ENCODE measurements around the gene FAM184A. TPM values are rescaled to one million over a fixed set of nuclear protein-coding genes. Genes with fewer than 3 reads are reported as not detected.
A peak's percentile ranks its signal among the peaks of the same experiment; 100 is the strongest.

Gene FAM184A
- total RNA-seq, 1 donor from 2014 or later = 2.0 TPM

GRCh38 chr6:119113961-119114360 is 35.5 kb upstream of the FAM184A start:
- no peaks in the 10 kb centered on the region for H4K20me1 ChIP-seq (ENCODE audit: insufficient read depth, low read length)
- FAIRE-seq = no peak
- no peaks in the 10 kb centered on the region for H3K9me3 Mint-ChIP-seq (ENCODE audit: unreplicated experiment)
- H3K27me3 Mint-ChIP-seq (ENCODE audit: low read depth, unreplicated experiment) = peaks cover 6% of the 10 kb centered on the region
- no peak overlapping the region for H3K4me2 ChIP-seq (ENCODE audit: low read length)
- no peak overlapping the region for H3K27ac ChIP-seq (ENCODE audit: low read depth, low read length)
- H3K79me2 ChIP-seq (ENCODE audit: insufficient read depth, low read length) = no peaks in the 10 kb centered on the region
- no peak overlapping the region for H3K27ac Mint-ChIP-seq (ENCODE audit: unreplicated experiment)
- no peaks in the 10 kb centered on the region for H3K4me1 ChIP-seq (ENCODE audit: insufficient read depth, low read length)
- no peaks in the 10 kb centered on the region for H3K36me3 Mint-ChIP-seq (ENCODE audit: low read depth, unreplicated experiment)
- H3K4me3 Mint-ChIP-seq (ENCODE audit: unreplicated experiment) = no peak overlapping the region
- TF ChIP-seq EZH2 (IDR thresholded peaks at IDR 0.05; ENCODE audit: insufficient read depth, low read length) (no peak), CTCF (IDR thresholded peaks at IDR 0.05; ENCODE audit: insufficient read depth, low read depth, low read length) (no peak)
- H3K9ac ChIP-seq (ENCODE audit: low read length) = no peak overlapping the region
- H3K4me3 ChIP-seq (ENCODE audit: insufficient read depth, low read depth, low read length) = no peak overlapping the region
- H3K9me3 ChIP-seq (ENCODE audit: insufficient read depth, low read depth, low read length) = no peaks in the 10 kb centered on the region
- no peak for DNase-seq (ENCODE audit: low read depth)
- H3K4me1 Mint-ChIP-seq (ENCODE audit: low read depth, unreplicated experiment) = no peaks in the 10 kb centered on the region
- no peaks in the 10 kb centered on the region for H3K36me3 ChIP-seq (ENCODE audit: insufficient read depth, low read length)
- H2AFZ ChIP-seq (ENCODE audit: low read depth, low read length) = no peak overlapping the region
- no peaks in the 10 kb centered on the region for H3K27me3 ChIP-seq (ENCODE audit: insufficient read depth, low read length)

GRCh38 chr6:119112812-119113530 is 34.5 kb upstream of the FAM184A start:
- H3K36me3 Mint-ChIP-seq (ENCODE audit: low read depth, unreplicated experiment) = no peaks in the 10 kb centered on the region
- no peak for TF ChIP-seq EZH2 (IDR thresholded peaks at IDR 0.05; ENCODE audit: insufficient read depth, low read length)
- Histone ChIP-seq H3K9me3 (ENCODE audit: insufficient read depth, low read depth, low read length) (no peaks in the 10 kb centered on the region), H3K27ac (ENCODE audit: low read depth, low read length) (no peak overlapping the region), H2AFZ (ENCODE audit: low read depth, low read length) (no peak overlapping the region), H3K27me3 (ENCODE audit: insufficient read depth, low read length) (no peaks in the 10 kb centered on the region), H3K4me2 (ENCODE audit: low read length) (no peak overlapping the region), H3K79me2 (ENCODE audit: insufficient read depth, low read length) (no peaks in the 10 kb centered on the region), H3K9ac (ENCODE audit: low read length) (no peak overlapping the region), H3K36me3 (ENCODE audit: insufficient read depth, low read length) (no peaks in the 10 kb centered on the region), H4K20me1 (ENCODE audit: insufficient read depth, low read length) (no peaks in the 10 kb centered on the region), H3K4me3 (ENCODE audit: insufficient read depth, low read depth, low read length) (no peak overlapping the region), H3K4me1 (ENCODE audit: insufficient read depth, low read length) (no peaks in the 10 kb centered on the region)
- no peak overlapping the region for H3K27ac Mint-ChIP-seq (ENCODE audit: unreplicated experiment)
- H3K4me3 Mint-ChIP-seq (ENCODE audit: unreplicated experiment) = no peak overlapping the region
- H3K27me3 Mint-ChIP-seq (ENCODE audit: low read depth, unreplicated experiment) = peaks cover 6% of the 10 kb centered on the region
- H3K9me3 Mint-ChIP-seq (ENCODE audit: unreplicated experiment) = no peaks in the 10 kb centered on the region
- DNase-seq (ENCODE audit: low read depth) = no peak
- no peaks in the 10 kb centered on the region for H3K4me1 Mint-ChIP-seq (ENCODE audit: low read depth, unreplicated experiment)
- FAIRE-seq = no peak

- H3K4me2 ChIP-seq (ENCODE audit: low read length) = no peak overlapping the region
- H3K27ac Mint-ChIP-seq (ENCODE audit: unreplicated experiment) = no peak overlapping the region
These were observed 32.4 kb upstream of the FAM184A start for GRCh38 chr6:119110601-119111548.

More at GRCh38 chr6:119110601-119111548, 32.4 kb upstream of the FAM184A start:
- Histone ChIP-seq H4K20me1 (ENCODE audit: insufficient read depth, low read length) (no peaks in the 10 kb centered on the region), H3K9me3 (ENCODE audit: insufficient read depth, low read depth, low read length) (no peaks in the 10 kb centered on the region), H3K4me3 (ENCODE audit: insufficient read depth, low read depth, low read length) (no peak overlapping the region), H3K27me3 (ENCODE audit: insufficient read depth, low read length) (no peaks in the 10 kb centered on the region), H3K79me2 (ENCODE audit: insufficient read depth, low read length) (no peaks in the 10 kb centered on the region), H3K36me3 (ENCODE audit: insufficient read depth, low read length) (no peaks in the 10 kb centered on the region), H2AFZ (ENCODE audit: low read depth, low read length) (no peak overlapping the region), H3K4me1 (ENCODE audit: insufficient read depth, low read length) (no peaks in the 10 kb centered on the region), H3K27ac (ENCODE audit: low read depth, low read length) (no peak overlapping the region), H3K9ac (ENCODE audit: low read length) (no peak overlapping the region)
- H3K9me3 Mint-ChIP-seq (ENCODE audit: unreplicated experiment) = no peaks in the 10 kb centered on the region
- H3K27me3 Mint-ChIP-seq (ENCODE audit: low read depth, unreplicated experiment) = peaks cover 4% of the 10 kb centered on the region
- no peaks in the 10 kb centered on the region for H3K4me1 Mint-ChIP-seq (ENCODE audit: low read depth, unreplicated experiment)
- peak; percentile 61 for TF ChIP-seq CTCF (IDR thresholded peaks at IDR 0.05; ENCODE audit: insufficient read depth, low read depth, low read length)
- no peak for TF ChIP-seq EZH2 (IDR thresholded peaks at IDR 0.05; ENCODE audit: insufficient read depth, low read length)
- no peak overlapping the region for H3K4me3 Mint-ChIP-seq (ENCODE audit: unreplicated experiment)
- no peaks in the 10 kb centered on the region for H3K36me3 Mint-ChIP-seq (ENCODE audit: low read depth, unreplicated experiment)
- DNase-seq (ENCODE audit: low read depth) (peak; percentile 74), FAIRE-seq (no peak)

Data from astrocyte (in vitro differentiated cells and primary cell).